Cardiac atrium fibroblast (primary cell): ENCODE results near the gene IMPDH1. TPM values are rescaled to one million over a fixed set of nuclear protein-coding genes. Genes with fewer than 3 reads are reported as not detected.

Experiments used
- total RNA-seq: library from RNA; depleted of rRNA; stranded (reverse); fragments of >200 nt; gene quantifications from 2 replicates; pipeline ENCODE4 v1.2.3, GENCODE V29; 2015

The IMPDH1 gene
- 79.1 and 96.0 TPM in 2 replicates for total RNA-seq

GRCh38 chr7:128409596-128410450 is at the start of gene IMPDH1:
Gene IMPDH1 (minus strand): TSS chr7:128409982. CDS start chr7:128409901, 81 bp downstream.

GRCh38 chr7:128455543-128456254 is 45.9 kb upstream of the IMPDH1 start, which contains the start of gene HILPDA:
Gene HILPDA (plus strand): TSS chr7:128455878. CDS start chr7:128457269, 1,391 bp downstream.

GRCh38 chr7:128361411-128362379 is 48.1 kb downstream of the IMPDH1 start, which contains the start of gene PRRT4:
Gene PRRT4 (minus strand): TSS chr7:128361690.

GRCh38 chr7:128343554-128344430 is 66.0 kb downstream of the IMPDH1 start, which contains the start of gene RBM28:
Gene RBM28 (minus strand): TSS chr7:128343908. CDS start chr7:128343793, 115 bp downstream.

Other genes starting within 250 kb of the IMPDH1 start
- under 0.01 and 0.16 TPM in 2 replicates for gene LEP, start 168.7 kb downstream of the IMPDH1 start, total RNA-seq
- gene RBM28, start 66.1 kb downstream of the IMPDH1 start, total RNA-seq: 6.9 and 14.3 TPM in 2 replicates
- gene PRRT4, start 48.3 kb downstream of the IMPDH1 start, total RNA-seq: 1.8 TPM in 1 of 2 replicates, not detected in the other
- 45.0 and 47.8 TPM in 2 replicates for gene HILPDA, start 45.9 kb upstream of the IMPDH1 start, total RNA-seq
- gene METTL2B, start 66.8 kb upstream of the IMPDH1 start, total RNA-seq: 18.2 and 20.9 TPM in 2 replicates